HG02623 (cell line): Measurements from ENCODE around the gene IL4I1.

ENCODE experiments used
- ATAC-seq: cut with Tn5 transposase; IDR thresholded peaks from one replicate; pipeline ENCODE4 v1.9.1; 2021; ENCODE audit warnings: moderate library complexity; ENCODE audit not compliant: unreplicated experiment

Gene IL4I1

GRCh38 chr19:49864890-49865289, 31.8 kb downstream of the IL4I1 start:
- no peak for ATAC-seq

- no peak for ATAC-seq
Measured at GRCh38 chr19:49863935-49864320, 32.8 kb downstream of the IL4I1 start.

DNA sequence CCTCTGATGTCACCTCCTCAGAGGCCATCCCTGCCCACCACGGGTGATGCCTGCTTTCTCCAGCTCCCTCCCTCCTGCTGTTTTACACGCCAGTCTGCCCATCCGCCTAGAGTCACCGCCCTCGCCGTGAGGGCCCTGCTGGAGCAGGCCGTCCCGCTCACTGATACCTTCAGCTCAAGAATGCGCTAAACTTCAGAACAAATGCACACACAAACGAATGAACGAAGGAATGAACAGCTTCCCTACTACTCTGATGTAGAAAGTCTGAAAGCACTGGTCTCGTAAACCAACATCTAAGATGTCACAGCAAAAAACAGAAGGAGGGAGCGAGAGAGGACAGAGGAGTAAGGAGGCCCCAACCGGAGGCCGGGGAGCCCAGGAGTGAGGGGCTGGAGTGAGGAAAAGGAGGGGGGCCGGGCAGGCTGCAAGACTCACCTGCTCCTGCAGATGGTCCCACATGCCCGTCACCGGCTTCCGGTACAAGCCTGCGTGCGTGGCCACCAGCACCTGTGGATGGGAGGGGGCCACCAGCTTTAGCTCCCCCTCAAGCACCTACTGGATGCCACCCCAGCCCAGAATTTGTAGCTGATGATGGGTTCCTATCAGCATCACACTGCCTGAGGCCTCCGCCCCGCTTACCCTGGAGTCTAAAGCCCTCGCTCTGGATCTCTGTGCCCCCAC, 33.3 kb downstream of the IL4I1 start:
- ATAC-seq = no peak

DNA sequence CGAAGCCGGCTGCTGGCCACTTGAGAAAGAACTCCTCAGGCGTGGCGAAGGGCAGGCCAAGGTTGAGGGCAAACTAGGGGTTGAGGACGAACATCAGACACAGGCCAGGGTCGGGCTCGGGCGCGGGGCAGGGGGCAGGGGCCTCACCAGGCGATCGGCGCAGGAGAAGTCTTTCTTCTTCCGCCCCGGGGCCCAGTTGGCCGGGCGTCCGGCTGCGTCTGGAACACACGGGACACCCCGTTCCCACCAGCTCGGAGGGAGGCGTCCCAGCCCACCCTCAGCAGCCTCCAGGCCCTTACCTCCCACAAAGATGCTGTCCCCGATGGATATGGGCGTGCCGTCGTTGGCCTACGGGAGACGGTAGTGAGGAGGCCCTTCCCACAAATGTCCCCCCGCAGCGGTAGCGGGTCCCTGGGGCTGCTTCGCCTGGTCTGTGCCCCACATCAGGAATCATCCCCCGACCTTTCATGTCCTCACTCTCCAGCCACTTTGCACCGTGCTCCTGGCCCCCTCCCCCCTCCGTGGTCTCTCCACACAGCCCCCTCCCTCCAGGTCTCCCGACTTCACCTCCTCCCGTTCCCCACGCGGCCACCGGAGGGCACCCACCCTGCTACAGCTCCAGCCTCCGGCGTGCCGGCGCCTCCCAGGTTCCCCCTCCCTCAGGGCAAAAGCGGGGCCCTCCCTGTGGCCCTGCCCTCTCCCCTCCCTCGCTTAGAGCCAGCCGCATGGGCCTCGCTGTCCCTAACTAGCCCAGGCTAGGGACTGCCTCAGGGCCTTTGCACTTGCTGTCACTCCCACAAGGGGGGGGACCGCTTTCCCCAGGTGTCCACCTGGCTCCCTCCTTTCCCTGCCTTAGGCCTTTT, 34.1 kb downstream of the IL4I1 start:
- no peak for ATAC-seq

DNA sequence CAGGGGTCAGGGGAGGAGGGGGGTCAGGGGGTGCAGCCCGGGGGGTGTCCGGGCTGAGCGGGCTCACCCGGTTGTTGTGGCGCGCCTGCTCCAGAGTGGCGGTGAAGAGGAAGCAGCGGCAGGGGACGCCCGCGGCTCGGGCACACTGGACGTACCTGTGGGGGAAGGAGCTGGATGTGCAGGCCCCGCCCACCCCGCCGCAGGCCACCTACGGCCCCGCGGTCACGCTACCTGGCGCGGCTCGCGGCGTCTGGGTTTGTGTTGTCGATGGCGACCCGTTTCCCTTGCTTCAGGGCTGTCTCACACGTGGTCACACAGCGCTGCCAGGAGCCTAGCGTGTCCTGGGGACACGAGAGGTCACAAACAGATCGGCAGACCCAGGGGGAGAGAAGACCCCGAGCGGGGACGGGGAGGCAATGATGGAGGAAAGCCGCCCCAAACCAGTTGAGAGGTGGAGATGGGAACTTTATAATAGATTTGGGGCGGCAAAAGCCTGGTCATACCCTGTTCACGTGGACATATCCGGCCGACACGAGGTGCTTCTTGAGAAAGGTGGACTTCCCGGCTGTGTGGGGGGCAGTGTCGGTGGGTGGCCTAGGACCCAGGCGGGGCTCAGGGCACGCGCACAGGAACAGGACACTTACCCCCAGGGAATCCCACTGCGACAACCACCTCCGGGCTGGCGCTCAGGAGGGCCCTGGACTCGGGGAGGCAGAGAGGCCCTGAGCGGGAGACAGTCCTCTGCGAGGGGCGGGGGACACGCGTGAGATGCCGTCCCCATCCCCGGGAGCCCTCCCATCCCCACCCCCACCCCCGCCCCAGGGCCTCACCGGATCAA, 34.9 kb downstream of the IL4I1 start:
- no peak for ATAC-seq

GRCh38 chr19:49861107-49861506, 35.6 kb downstream of the IL4I1 start:
- ATAC-seq = no peak

GRCh38 chr19:49860336-49861102, 36.2 kb downstream of the IL4I1 start:
- ATAC-seq = no peak

GRCh38 chr19:49859682-49860335, 36.9 kb downstream of the IL4I1 start:
- no peak for ATAC-seq

- no peak for ATAC-seq
Measured at GRCh38 chr19:49858088-49858985, 38.4 kb downstream of the IL4I1 start.

- no peak for ATAC-seq
Measured at GRCh38 chr19:49857838-49858087, 38.9 kb downstream of the IL4I1 start.

- no peak for ATAC-seq
Measured at GRCh38 chr19:49857061-49857837, 39.4 kb downstream of the IL4I1 start.

DNA sequence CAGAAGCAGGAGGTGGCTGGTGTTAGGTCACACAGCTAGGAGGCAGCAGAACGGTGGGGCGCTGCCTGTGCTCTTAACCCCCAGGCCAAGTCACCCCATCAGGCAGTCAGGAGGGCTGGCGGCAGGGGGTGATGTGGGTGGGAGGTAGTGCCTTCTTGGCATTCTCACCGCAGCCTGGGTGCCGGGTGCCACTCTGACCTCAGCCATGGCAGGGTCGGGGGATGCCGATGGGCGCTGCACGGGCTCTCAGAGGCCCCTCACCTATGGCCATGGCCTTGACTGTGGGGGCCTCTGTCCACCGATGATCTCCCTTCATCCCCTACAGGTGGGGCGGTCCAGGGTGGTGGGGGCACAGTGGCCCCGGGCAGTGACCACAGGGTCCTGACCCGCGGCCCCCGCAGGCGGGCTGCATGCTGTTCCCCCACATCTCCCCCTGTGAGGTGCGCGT, 40.1 kb downstream of the IL4I1 start:
- no peak for ATAC-seq

DNA sequence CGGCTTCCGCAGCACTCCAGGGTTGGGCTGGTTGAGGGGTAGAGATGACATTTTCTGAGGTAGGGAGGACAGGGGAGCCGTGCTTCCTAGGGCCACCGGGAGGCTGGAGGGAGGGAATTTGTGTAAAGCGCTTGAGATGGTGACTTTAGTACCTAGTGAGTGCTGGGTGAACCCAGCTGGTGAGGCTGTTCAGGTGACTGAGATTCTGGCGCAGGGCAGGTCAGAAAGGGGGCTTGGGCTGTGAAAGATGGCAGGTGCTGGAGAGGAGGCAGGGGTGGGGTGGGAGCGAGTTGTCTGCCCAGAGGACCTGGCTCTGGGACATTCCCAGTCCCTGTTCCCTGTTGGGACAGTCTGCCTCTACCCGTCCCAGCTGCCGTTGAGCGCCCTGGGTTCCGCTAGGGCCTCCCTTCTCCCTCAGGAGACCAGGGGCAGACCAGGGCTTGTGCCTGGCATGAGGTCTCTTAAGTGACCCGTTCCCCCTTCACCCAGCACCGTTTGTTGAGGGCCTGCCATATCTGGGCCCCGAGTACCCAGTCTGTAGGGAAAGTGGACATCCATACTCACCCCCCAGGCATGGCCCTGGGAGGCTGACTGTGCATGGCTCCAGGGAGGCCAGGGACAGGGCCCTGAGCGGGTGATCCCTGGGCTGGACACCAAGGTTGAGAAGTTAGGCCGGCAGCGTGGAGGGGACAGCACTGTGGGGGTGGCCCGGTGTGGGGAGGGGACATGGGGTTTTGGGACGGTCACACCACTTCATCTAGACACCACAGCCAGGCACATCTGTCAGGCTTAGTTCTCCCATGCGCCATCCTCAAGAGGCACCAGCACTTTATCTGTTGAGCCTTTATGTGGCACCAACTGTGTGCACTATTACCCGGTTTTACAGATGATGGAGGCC, 40.8 kb downstream of the IL4I1 start:
- ATAC-seq = no peak

GRCh38 chr19:49855277-49855675, 41.4 kb downstream of the IL4I1 start:
- ATAC-seq = no peak

- ATAC-seq = no peak
Measured at GRCh38 chr19:49854378-49855263, 42.1 kb downstream of the IL4I1 start.

DNA sequence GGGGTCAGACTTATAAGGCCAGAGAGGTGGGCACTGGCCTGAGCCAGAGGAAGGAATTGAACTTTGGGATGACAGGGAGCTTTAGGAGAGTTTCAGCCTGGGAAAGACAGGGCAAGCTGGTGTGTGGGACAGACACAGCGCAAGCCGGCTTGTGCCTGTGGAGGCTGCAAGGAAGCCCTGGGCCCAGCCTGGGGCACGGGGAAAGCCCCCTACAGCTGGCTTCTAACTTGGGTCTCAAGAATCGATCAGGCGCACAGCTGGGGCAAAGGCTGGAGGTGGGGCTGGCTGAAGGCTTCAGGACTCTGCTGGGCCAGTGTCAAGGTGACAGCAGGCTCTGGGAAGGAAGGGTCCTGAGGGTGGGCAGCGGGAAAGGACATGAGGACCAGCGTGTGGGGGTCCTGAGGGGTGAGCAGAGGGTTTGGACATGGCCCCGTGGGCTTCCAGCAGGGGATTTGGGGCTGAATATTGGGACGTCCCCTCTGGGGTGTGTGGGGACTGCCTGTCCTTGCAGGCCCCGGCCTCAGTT, 42.8 kb downstream of the IL4I1 start:
- no peak for ATAC-seq
